ENCODE data around the gene PSMA3.
A peak's percentile ranks its signal among the peaks of the same experiment; 100 is the strongest.

Gene PSMA3

DNA sequence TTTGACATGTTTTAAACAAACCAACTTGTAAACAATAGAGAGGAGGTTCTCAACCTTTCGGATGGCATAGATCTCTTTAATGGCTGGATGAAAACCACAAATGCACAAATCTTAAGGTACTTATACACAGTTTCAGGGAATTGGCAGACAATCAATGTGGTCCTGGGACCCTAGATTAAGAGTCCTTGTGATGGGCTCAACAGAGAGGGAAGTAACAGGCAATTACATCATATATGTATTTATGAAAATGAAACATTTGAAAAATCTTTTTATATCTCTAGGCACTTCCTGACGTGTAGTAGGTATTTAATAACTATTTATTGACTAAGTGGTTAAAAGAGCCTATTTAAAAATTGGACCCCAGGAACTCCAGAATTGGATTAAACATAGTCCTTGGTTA, 43.8 kb upstream of the PSMA3 start:
- peak overlapping the region; percentile 95 for H3K27ac Mint-ChIP-seq
- peaks cover 30% of the 10 kb centered on the region for H3K27me3 Mint-ChIP-seq (ENCODE audit: low read depth, poor library complexity)
- peaks cover 20% of the 10 kb centered on the region for H3K36me3 Mint-ChIP-seq (ENCODE audit: low read depth)
- TF ChIP-seq, protein P1, sequence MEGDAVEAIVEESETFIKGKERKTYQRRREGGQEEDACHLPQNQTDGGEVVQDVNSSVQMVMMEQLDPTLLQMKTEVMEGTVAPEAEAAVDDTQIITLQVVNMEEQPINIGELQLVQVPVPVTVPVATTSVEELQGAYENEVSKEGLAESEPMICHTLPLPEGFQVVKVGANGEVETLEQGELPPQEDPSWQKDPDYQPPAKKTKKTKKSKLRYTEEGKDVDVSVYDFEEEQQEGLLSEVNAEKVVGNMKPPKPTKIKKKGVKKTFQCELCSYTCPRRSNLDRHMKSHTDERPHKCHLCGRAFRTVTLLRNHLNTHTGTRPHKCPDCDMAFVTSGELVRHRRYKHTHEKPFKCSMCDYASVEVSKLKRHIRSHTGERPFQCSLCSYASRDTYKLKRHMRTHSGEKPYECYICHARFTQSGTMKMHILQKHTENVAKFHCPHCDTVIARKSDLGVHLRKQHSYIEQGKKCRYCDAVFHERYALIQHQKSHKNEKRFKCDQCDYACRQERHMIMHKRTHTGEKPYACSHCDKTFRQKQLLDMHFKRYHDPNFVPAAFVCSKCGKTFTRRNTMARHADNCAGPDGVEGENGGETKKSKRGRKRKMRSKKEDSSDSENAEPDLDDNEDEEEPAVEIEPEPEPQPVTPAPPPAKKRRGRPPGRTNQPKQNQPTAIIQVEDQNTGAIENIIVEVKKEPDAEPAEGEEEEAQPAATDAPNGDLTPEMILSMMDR (IDR thresholded peaks at IDR 0.05) = no peak
- no peaks in the 10 kb centered on the region for H3K9me3 Mint-ChIP-seq
- H3K4me1 Mint-ChIP-seq = peaks cover 27% of the 10 kb centered on the region
- no peak for DNase-seq
- H3K4me3 Mint-ChIP-seq = peak overlapping the region; percentile 98

DNA sequence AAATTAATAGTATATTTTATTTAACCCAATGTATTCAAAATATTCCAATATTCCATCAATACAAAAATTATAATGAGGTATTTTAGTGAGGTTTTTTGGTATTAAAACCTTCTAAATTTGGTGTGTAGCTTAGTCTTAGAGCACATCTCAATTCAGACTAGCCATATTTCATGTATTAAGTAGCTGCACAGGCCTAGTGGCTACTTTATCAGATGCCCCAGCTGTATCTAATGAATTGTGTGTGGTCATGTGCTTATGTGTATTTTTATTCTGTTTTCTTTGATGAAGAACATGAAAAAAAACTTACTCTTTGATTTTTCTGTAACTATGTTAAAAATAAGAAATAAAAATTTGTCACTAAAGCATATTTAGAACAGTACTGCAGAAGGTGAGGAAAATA, 31.5 kb upstream of the PSMA3 start:
- DNase-seq = no peak
- Mint-ChIP-seq H3K27ac (no peak overlapping the region), H3K36me3 (ENCODE audit: low read depth) (peaks cover 67% of the 10 kb centered on the region), H3K4me3 (no peak overlapping the region), H3K9me3 (peaks cover 4% of the 10 kb centered on the region), H3K27me3 (ENCODE audit: low read depth, poor library complexity) (no peaks in the 10 kb centered on the region), H3K4me1 (no peaks in the 10 kb centered on the region)
- TF ChIP-seq, protein P1 (IDR thresholded peaks at IDR 0.05) = no peak

DNA sequence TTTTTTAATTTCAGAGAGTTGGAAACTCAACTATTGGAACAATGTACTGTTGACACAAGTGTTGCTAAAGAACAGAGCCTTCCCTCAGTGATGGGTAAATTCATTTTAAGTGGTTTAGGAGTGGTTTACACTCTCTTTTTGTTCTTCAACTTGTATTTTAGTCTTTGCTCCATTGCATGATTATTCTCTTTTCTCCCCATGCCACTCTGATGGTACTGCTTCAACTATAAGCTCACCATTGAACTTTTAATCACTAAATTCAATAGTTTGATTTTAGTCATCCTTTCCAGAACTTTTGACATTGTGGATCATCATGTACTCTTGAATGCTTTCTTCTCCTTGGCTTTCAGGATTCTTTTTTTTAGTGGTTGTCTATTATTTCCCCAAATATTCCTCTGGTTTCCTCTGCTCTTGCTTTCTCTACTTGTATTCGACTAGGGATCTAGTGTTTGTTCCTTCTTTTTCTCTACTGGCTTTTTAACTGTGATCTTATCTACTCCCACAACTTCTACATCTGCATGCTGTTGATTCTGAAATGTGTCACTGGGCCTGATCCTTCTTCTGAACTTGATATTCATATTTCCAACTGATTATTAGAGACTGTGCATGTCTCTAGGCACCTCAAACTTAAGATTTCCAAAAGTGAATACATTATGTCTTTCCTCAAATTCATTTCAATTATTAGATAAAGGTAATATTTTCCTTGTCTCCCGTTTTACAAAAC, 29.3 kb upstream of the PSMA3 start:
- Mint-ChIP-seq H3K27ac (peak overlapping the region; percentile 1), H3K9me3 (peaks cover 4% of the 10 kb centered on the region), H3K4me3 (no peak overlapping the region), H3K4me1 (no peaks in the 10 kb centered on the region), H3K36me3 (ENCODE audit: low read depth) (peaks cover 56% of the 10 kb centered on the region), H3K27me3 (ENCODE audit: low read depth, poor library complexity) (no peaks in the 10 kb centered on the region)
- DNase-seq = no peak
- TF ChIP-seq, protein P1 (IDR thresholded peaks at IDR 0.05) = no peak

DNA sequence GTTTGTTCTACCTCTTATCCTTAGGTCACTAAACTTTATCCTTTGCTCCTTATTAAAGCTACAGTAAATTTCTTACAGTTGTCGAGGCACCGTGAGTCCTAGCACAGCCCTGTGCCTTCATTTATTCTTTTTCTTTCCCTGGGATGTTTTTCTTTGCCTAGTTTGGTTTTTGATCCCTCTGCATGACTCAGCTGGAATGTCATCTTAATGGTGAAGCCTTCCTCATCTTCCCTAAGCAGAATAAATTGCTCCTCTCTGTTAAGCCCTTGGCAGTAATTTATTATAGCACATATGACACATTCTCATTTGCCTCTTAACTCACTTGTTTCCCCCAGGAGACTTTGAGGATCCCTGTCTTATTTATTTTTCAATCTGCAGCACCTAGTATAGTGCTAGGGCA, 28.1 kb upstream of the PSMA3 start:
- TF ChIP-seq, protein P1 (IDR thresholded peaks at IDR 0.05) = no peak
- no peaks in the 10 kb centered on the region for H3K4me1 Mint-ChIP-seq
- peaks cover 55% of the 10 kb centered on the region for H3K36me3 Mint-ChIP-seq (ENCODE audit: low read depth)
- DNase-seq = no peak
- no peak overlapping the region for H3K4me3 Mint-ChIP-seq
- H3K9me3 Mint-ChIP-seq = peaks cover 4% of the 10 kb centered on the region
- H3K27me3 Mint-ChIP-seq (ENCODE audit: low read depth, poor library complexity) = no peaks in the 10 kb centered on the region
- peak overlapping the region; percentile 52 for H3K27ac Mint-ChIP-seq

DNA sequence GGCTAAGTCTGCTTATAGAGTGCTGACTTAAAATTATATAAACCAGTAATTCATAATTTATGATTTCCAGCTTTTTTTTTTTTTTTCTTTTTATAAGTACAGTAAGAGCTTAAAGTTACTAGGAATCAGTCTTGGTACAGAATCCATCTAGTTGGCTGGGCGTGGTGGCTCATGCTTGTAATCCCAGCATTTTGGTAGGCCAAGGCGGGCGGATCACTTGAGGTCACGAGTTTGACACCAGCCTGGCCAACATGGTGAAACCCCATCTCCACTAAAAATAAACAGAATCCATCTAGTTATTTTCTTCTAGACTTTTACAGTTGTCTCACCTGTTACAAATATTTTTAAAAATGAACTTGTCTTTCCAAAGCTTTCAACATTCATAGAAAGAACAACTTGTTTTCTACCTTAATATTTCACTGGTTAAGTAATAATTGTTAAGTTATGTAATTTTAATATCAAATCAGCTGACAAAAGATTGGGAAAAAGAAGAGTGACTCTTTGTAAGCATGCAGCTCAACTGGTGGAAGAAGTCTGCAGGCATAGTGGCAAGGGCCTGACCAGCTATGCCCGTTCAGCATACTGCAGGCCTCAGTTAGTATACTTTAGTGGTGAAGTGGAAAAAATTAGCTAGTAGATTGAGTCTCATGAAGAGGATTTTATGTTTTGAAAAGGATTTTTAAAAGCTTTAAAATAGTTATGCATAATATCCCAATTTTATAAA, 17.4 kb upstream of the PSMA3 start:
- TF ChIP-seq, protein P1 (IDR thresholded peaks at IDR 0.05) = no peak
- no peak for DNase-seq
- Mint-ChIP-seq H3K27ac (no peak overlapping the region), H3K4me3 (no peak overlapping the region), H3K27me3 (ENCODE audit: low read depth, poor library complexity) (no peaks in the 10 kb centered on the region), H3K9me3 (no peaks in the 10 kb centered on the region), H3K36me3 (ENCODE audit: low read depth) (peaks cover 31% of the 10 kb centered on the region), H3K4me1 (no peaks in the 10 kb centered on the region)

All from nephron progenitor cell (in vitro differentiated cells).